ENCODE results near the gene LRRC8E.

LRRC8E gene

DNA sequence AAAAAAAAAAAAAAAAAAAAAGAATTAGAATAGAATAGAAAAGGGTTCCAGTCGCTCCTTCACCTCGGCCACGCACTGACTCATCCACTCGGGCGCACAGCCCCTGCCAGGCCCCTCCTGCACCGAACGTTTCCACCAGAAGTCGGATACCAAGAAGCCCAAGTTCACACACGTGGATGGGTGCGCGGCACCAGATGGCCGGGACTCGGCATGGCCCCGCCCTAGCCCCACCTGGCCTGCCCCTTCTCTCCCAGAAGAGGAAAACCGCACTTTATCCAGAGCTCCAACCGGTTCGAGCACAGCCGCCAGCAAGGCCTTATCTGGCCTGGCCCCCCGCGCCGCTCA lies 20.0 kb upstream of the LRRC8E start:
- DNase-seq (ENCODE audit: low read depth): no peak

DNA sequence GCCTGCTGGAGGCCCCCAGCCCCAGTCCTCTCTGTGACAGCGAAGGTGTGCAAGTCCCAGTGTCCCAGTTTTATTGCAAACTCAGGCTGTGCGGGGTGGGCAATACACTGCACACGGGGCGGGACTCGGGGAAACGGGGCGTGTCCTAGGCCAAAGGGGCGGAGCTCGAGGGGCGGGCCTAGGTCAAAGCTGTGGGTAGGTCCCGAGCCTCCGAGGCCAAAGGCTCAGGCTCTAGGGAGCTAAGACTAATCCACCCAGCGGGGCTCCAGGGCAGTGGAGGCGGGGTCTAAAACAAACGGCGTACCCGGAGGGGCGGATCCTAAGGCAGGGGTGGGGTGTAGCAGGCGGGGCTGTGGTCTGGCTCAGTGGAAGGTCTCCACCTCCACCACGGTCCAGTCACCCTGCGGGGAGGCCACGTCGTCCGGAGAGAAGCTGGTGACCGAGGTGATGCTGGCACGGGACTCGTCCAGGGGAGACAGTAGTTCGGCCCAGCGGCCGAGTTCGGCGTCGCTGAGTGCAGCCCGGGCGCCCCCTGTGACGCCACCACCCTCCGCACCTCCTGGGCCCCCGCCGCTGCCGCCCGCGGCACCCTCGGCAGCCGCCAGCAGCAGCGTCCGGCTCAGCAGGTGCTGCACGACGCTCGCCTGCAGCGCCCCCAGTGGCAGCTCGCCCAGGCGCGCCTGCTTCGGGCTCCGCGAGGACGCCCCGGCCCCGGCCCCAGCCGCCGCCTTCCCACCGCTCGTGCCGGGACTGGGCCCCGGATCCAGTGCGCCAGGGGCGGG lies 19.4 kb upstream of the LRRC8E start:
- no peak for DNase-seq (ENCODE audit: low read depth)

DNA sequence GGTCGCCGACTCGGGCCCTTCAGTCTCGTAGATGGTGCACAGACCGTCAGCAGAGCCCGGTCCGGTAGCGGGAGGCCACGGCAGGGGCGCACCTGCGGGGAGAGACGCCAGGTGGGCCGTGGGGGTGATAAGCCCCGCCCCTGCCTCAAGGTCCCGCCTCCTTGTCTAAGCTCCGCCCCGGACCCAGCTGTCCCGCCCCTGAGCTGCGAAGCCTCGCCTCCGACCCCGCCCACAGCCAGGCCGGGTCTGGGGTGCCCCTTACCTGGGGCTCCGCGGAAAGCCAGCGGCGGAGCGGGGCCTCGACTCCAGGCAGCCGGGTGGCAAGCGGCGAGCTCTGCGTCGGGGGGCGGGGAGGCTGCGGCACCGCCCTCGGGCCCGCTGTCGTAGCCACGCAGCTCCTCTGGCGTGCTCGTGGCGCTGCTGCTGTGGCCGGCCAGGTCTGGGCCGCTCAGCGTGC lies 18.8 kb upstream of the LRRC8E start:
- no peak for DNase-seq (ENCODE audit: low read depth)

DNA sequence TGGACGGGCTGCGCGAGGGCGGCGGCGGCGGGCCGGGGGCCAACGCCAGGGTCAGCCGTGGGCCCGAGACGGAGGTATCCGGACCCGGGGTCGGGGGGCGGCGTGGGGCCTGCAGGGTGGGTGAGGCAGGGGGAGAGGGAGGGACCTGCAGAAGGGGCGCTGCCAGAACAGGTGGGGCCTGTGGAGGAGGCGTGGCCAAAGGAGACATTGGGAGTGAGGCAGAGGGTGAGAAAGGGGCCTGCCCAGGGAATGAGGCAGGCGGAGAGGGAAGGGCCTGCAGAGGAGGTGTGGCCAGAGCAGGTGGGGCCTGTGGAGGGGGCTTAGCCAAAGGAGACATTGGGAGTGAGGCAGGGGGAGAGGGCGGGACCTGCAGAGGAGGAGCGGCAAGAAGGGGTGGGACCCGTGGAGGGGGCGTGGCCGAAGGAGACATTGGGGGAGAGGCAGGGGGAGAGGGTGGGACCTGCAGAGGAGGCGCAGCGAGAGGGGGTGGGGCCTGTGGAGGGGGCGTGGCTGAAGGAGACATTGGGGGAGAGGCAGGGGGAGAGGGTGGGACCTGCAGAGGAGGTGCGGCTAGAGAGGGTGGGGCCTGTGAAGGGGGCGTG lies 18.3 kb upstream of the LRRC8E start:
- no peak for DNase-seq (ENCODE audit: low read depth)

DNA sequence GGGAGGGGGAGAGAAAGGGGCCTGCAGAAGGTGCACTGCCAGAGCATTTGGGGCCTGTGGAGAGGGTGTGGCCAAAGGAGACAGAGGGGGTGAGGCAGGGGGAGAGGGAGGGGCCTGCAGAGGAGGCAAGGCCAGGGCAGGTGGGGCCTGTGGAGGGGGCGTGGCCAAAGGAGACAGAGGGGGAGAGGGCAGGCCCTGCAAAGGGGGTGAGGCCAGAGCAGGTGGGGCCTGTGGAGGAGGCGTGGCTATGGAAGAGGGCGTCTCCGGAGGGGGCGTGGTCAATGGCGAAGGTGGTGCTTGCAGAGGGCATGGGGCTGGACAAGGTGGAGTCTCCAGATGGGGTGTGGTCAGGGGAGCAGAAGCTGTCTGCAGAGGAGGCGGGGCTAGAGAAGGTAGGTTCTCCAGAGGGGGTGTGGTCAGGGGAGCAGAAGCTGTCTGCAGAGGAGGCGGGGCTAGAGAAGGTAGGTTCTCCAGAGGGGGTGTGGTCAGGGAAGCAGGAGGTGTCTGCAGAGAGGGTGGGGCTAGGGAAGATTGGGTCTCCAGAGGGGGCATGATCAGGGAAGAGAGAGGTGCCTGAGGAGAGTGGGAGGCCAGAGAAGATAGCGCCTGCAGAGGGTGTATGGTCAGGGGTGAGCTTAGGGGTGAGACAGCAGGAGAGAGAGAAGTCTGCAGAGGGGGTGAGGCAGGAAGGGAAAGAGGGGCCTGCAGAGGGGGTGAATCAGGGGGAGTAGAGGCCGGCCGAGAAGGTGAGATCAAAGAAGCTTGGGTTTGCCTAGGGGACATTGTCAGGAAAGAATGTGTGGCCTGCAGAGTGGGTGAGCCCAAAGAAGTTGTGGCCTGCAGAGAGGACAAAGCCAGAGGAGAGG lies 17.5 kb upstream of the LRRC8E start:
- no peak for DNase-seq (ENCODE audit: low read depth)

DNA sequence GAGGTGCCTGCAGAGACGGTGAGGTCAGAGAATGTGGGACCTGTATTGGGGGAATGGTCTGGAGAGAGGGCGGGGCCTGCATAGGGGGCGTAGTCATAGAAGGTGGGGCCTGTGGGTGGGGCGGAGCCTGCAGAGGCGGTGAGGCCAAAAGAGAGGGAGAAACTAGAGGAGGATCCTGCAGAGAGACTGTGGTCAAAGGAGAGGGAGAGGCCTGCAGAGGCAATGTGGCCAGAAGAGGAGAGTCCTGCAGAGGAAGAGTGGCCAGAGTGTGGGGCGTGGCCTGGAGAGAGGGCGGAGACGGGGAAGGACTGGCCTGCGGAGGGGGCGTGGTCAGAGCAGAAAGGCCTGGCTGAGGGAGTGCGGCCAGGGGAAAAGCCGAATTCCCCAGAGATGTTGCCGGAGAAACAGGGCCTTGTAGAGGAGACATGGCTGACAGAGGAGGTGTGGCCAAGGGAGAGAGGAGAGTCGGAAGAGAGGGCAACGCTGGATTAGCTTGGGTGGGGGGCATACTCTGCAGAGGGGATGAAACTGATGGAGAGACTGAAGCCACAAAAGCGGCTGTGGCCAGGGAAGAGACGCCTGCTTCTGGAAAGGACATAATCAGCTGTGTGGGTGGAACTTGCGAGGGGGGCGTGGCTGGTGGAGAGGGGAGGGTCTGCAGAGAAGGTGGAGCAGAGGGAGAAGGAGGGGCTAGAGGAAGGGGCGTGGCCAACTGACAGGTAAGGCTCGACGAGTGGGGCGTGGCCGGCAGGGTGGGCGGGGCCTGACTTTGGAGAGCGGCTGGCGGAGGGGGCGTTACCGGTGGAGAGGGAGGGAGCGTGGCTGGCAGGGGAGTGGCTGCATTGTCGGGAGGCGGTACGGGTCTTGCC lies 16.6 kb upstream of the LRRC8E start:
- DNase-seq (ENCODE audit: low read depth): peak; percentile 61

DNA sequence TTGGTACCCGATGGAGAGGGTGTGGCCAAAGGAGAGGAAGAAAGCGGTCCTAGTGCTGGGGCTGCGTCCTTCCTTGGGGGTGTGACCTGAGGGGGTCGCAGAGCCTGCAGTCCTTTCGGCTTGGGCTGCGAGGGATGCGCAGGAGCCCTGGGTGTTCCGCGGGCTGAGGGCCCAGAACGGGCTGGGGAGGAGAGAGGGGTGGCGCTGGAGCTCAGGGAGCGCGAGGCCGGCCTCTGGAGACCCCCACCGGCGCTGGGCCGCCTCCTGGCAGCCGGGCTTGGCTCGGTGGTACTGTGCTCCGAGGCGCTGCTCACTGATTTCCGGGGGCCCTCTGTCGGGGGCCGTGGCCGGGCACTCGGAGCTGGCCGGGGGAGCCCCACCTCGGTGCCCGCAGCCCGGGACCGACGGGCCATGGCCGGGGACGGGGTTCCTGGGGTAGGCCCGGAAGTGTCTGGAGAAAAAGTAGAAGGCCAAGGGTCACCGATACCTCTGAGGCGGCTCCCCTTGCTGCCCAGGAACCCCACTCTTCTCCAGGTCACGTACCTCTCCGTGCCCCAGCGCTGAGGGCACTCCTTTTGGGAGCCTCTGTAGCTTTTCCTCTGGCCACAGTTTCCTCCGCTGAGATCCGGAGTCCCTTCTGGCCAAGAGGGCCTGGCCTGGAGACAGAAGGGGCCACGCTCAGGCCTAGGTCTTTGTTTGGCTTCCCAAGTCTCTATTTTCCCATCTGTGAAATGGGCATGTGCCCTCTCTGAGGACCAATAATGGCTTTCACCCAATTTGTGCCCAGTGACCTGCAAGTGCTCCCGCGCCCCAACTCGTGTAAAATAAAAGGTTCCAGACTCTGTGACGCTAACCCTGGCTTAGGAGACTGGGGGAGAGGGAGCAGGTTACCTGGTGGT lies 15.8 kb upstream of the LRRC8E start:
- DNase-seq (ENCODE audit: low read depth): no peak

DNA sequence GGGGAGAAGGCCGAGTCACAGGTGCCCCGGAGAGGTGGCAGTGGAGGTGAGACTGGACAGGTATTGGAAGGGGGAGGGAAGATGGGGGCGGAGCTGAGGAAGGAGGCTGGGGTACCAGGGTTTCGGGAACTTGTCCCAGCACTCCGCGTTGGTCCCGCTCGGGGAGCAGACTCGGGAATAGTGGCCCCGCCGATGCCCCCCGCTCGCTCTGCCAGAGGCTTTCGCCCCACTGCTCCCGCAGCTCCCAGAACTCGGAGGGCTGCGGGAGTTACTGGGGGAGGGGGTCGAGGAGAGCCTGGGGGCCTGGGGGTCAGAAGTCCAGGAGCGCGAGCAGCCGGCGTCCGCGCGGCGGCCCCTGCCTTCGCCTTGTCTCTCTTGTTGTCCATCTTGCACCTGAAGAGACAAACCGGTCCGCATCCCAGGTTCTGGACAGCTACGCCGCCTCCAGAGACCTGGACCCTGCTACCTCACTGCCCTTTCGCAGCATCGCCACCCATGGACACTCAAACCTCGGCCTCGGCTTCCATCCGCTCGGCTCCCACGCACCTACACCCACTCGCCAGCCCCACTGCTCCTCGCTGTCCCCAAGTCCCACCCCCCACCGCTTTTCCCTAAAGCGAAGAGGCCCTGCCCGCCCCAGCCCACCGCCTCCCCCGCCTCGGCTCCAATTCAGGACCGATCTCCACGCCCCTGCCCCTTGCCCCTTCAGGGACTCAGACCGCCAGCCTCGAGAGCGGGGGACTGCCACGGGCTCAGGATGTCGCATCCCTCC lies 14.8 kb upstream of the LRRC8E start:
- DNase-seq (ENCODE audit: low read depth): no peak

DNA sequence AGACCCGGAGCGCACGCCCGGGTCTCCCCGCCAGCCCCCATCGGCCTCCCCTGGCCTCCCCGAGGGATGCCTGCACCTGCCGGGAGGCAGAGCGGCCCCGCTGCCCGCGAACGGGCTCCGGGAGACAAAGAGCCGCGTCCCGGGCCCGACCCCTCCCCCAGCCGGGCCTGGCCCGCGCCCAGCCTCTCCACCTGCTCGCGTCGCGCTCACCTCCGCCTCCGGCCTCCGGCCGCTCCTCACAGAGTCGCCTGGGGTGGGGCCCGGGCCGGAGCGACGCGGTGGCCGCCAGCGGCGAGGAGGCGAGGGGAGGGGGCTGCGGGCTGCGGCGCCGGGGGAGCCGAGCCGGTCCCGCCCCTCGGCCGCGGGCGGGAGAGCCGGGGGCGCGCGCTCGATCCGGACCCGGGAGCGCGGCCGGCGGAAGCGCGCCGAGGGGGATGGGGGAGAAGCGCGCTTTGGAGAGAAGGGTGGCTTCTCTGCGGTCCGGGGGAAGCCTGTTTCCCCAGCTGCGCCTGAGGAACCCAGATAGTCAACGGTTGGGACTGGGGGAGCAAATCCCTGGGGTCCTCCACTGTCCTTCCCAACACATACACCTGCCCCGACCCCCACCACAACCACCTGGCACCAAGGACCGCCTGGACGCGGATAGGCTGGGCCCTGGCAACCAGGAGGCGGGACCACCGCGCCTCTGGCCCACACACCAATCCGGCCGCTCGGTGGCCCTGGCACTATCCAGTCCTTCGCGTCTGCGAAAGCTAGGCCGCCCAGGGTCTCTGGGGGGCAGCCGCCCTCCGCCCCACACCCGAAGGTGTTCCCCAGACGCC lies 14.0 kb upstream of the LRRC8E start, which contains the start of gene PRR36:
PRR36 (minus strand) TSS at position 315 of the 821 bp plus-strand sequence. CDS start 701 bp downstream, outside the sequence.
- no peak for DNase-seq (ENCODE audit: low read depth)

DNA sequence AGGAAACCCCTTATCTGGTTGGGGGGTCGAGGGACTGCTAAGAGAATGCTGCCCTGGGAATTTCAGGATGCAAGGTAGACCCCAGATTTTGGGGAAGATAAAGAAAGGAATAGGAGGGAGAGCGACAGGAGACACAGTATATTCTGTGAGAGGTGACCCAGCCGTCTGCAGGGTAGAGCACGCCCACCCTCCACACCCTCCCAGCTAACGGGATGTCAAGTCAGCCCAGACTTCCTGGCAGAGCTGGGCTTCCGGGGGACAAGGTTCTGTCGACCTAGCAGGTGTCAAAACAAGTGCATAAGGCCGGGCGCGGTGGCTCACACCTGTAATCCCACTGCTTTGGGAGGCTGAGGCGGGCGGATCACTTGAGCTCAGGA lies 13.4 kb upstream of the LRRC8E start:
- no peak for DNase-seq (ENCODE audit: low read depth)

DNA sequence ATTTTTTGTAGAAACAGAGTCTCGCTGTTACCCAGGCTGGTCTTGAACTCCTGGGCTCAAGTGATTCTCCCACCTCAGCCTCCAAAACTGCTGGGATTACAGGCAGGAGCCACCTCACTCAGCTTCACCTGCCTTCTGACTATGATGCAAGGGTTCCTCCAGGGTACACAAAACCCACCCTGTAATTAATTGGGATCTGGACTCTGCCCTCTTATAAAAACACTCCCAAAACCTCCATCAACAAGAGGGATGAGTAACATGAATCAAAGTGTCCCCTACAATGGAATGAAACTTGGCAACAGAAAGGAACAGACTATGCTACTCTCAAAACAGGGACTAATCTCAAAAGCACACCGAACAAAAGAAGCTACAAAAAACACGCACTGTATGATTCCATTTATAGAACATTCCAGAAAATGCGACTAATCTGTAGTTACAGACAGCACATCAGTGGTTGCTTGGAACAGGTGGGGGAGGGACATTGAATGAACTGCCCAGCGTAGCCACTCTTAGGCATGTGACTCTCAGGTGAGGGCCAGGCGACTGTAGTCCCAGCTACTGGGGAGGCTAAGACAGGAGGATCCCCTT lies 11.0 kb upstream of the LRRC8E start:
- DNase-seq (ENCODE audit: low read depth): no peak

DNA sequence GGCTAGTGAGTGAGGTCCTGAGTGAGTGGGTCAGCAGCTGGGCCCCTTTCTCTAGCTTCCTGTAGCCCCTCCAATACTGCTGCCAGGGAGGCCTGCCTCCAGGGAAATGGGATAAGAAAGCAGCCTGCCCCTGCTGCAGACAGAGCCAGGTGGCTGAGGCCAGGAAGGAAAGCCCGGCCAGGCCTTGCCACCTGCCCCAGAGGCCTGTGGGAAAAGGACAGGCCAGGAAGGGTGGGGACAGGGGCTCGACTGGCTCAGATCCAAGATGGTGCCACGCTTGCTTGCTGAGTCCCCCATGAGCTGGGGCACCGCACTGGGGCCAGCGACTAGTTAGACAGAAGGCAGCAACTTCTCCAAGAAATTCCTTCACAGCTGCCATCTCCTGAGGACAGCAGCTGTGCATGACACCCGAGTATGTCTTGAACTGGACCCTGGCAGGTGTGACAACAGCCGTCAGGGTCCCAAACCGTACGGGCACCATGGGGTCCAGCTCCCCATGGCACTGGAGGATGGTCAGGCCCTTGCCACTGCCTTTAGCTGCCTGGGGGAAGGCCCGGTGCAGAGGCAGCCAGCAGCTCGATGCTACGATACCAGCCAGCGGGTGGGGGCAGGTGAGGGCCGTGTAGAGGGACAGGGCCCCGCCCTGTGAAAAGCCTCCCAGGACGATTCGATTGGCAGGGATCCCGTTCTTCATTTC lies 9.1 kb upstream of the LRRC8E start:
- no peak for DNase-seq (ENCODE audit: low read depth)

DNA sequence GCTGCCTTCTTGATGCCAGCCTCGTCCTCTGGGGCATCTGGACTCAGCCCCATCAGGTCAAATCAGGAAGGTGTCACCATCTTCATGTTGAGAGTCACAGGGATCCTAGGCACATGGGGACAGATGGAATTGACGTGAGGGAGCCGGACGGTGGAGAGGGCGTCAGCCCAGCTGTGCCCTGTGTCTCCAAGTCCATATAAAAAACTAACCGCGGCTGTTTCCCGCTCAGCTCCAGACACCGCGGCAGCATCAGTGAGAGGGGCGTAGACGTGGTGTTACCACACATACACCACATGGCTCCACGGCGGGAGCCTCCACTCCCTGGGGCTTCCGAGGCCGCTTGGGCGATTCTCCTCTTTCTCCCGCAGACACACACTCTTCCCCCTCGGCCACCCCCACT lies 8.5 kb upstream of the LRRC8E start:
- no peak for DNase-seq (ENCODE audit: low read depth)

DNA sequence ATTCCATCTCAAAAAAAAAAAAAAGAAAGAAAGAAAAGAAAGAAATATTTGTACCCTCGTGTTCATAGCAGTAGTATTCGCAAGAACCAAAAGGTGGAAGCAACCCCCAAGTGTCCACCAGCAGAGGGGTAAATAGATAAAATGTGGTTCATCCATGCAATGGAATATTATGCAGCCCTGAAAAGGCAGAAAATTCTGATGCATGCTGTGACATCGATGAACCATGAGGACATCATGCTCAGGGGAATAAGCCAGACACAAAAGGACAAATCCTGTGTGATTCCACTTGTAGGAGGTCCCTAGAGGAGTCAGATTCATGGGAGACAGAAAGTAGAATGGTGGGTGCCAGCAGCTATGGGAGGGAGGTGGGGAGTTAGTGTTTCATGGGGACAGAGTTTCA lies 6.4 kb upstream of the LRRC8E start:
- DNase-seq (ENCODE audit: low read depth): no peak

DNA sequence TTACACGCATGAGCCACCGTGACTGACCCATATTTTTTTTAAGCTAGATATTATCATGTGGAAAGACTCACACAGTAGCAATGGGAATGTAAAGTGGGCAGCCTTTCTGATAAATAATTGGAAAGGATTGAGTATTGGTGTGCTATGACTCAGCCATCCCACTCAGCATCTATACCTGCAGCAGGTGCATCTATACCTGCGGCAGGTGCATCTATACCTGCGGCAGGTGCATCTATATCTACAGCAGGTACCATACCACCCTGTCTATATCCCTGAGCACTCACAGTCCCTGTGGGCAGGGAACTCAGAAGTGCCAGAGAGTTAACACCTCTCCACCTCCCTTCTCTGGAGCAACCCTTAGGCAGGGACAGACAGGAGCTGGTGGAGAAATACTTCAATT lies 5.2 kb upstream of the LRRC8E start:
- DNase-seq (ENCODE audit: low read depth): no peak

DNA sequence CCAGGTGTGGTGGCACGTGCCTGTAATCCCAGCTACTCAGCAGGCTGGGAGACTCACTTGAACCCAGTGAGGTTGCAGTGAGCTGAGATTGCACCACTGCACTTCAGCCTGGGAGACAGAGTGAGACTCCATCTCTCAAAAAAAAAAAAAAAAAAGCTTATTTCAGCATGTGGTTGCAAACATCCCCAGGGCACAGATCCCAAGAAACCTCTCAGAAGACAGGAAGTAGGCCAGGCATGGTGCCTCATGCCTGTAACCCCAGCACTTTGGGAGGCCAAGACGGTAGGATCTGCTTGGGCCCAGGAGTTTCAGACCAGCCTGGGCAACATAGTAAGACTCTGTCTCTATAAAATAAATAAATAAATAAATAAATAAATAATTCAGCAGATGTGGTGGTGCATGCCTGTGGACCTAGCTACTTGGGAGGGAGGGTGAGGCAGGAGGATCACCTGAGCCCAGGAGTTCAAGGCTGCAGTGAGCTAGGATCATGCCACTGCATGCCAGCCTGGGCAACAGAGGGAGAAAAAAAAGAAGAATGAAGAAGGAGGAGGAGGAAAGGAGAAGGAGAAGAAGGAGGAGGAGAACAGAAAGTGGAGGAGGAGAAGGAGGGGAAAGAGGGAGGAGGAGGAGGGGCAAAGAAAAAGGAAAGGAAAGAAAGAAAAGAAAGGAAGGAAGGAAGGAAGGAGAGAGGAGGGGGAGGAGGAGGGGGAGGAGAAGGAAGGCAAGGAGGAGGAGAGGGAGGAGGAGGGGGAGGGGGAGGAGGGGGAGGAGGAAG lies 4.3 kb upstream of the LRRC8E start:
- no peak for DNase-seq (ENCODE audit: low read depth)

DNA sequence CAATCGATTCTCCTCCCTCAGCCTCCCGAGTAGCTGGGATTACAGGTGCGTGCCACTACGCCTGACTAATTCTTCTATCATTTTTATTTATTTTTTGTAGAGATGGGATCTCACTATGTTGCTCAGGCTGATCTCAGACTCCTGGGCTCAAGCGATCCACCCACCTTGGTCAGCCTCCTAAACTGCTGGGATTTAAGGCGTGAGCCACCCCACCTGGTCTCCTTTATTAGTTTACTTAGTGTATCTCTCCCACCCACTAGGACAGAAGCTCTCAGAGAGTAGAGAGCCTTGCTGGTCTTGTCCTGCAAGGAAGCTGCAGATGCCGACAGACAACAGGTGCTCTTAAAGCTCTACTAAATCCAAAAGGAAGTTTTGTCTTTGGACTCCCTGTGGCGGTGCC lies 2.5 kb upstream of the LRRC8E start:
- no peak for DNase-seq (ENCODE audit: low read depth)

Data from HS-5 (cell line).